GM12801 (cell line): ENCODE results near the gene USP47.

ENCODE experiments used
- CTCF ChIP-seq: IDR thresholded peaks from one replicate; pipeline ENCODE4 v1.5.1; 2011; ENCODE audit warnings: control low read depth; ENCODE audit not compliant: insufficient read length; ENCODE audit errors: extremely low read depth

The USP47 gene

GRCh38 chr11:11967669-11968510, 126.1 kb downstream of the USP47 start:
- TF ChIP-seq CTCF, result no peak

- TF ChIP-seq CTCF, result no peak
Measured at GRCh38 chr11:11968511-11969280, 126.9 kb downstream of the USP47 start.

GRCh38 chr11:11969380-11970215, 127.8 kb downstream of the USP47 start:
- TF ChIP-seq CTCF, result no peak

- no peak for TF ChIP-seq CTCF
Measured at GRCh38 chr11:11970556-11970955, 128.8 kb downstream of the USP47 start.

- no peak for TF ChIP-seq CTCF
Measured at GRCh38 chr11:11971906-11972547, 130.3 kb downstream of the USP47 start.

- no peak for TF ChIP-seq CTCF
Measured at GRCh38 chr11:11972730-11973341, 131.1 kb downstream of the USP47 start.
